Measurements from ENCODE around the gene PRPF39.
"Not testable (repeated sequence)": the region's sequence is repeated elsewhere in the genome, so short reads cannot be mapped to it uniquely, and the experiment has no call there.

PRPF39 gene, protein sequence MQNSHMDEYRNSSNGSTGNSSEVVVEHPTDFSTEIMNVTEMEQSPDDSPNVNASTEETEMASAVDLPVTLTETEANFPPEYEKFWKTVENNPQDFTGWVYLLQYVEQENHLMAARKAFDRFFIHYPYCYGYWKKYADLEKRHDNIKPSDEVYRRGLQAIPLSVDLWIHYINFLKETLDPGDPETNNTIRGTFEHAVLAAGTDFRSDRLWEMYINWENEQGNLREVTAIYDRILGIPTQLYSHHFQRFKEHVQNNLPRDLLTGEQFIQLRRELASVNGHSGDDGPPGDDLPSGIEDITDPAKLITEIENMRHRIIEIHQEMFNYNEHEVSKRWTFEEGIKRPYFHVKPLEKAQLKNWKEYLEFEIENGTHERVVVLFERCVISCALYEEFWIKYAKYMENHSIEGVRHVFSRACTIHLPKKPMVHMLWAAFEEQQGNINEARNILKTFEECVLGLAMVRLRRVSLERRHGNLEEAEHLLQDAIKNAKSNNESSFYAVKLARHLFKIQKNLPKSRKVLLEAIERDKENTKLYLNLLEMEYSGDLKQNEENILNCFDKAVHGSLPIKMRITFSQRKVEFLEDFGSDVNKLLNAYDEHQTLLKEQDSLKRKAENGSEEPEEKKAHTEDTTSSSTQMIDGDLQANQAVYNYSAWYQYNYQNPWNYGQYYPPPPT

DNA sequence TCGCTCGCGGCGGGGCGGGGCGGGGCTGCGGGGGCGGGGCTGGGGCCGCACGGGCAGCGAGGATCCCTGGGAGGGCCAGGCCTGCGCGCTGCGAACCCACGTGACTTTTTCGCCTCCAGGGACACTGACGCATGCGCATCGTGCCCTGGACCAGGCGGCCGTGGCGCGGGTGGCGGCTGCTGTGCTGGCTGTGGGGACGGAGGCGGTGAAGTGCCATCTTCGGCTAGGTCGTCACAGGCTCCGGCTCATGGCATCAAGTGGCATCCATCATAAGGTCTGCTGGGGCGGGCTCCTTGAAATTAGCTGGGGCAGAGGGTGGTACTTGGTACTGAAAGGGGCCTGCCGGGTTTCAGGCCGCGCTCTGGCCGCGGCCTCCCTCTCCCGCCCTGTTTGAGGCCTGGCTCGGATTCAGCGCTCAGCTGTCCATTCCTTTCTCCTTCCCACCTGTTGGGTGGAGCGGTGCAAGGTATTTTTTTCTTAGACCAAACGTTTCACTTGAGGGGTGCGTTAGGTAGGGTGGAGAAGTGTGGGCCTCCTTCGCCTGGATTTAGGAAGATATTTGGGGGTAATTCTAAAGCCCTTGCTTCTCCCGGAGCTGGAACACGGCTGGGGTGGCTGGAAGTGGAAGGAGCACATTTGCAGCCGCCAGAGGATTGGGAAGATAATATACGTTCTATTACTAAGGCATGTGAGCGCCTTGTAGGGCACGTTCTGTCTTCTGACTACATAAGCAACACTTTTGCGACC, at the start of gene PRPF39:
TSS of gene PRPF39 (plus strand) at position 141 of the 747 bp plus-strand sequence. CDS start 11,124 bp downstream, outside the sequence.
- peak; percentile 95 for DNase-seq (ENCODE audit: low spot score)

DNA sequence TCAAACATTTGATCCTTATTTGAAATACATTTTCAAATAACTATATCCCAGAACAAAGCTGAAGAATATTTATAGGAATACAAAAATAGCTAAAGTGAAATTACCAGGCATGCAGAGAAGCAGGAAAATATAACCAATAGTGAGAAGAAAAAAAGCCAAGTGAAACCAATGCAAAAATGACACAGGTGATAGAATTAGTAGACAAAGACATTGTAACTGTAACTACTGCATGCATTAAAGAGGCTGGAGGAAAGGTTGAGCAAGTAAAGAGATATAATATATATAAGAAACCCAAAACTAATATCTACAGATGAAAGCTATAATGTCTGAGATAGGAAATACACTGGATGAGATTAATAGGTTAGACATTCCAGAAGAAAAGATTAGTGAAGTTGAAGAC, 49.2 kb upstream of the PRPF39 start:
- no peak for DNase-seq (ENCODE audit: low spot score)

DNA sequence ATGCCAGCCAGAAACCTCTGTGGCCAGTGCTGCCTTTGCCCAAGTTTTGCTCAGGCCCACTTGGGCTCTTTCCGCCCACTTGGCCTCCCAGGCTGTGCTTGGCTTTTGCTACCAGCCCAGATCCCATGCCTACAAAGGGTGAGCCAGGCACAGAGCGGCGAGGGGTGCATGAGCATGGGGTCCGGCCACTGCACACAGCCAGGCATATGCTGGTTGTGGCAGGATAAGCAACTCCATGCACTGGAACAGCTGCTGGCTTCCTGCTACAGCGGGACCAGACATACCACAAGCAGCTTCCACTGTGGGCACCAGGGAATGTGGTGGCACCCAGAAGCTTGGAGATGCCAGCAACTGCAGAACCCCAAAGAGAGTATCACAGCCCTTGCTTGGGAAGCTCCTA, 45.7 kb upstream of the PRPF39 start:
- no peak for DNase-seq (ENCODE audit: low spot score)

DNA sequence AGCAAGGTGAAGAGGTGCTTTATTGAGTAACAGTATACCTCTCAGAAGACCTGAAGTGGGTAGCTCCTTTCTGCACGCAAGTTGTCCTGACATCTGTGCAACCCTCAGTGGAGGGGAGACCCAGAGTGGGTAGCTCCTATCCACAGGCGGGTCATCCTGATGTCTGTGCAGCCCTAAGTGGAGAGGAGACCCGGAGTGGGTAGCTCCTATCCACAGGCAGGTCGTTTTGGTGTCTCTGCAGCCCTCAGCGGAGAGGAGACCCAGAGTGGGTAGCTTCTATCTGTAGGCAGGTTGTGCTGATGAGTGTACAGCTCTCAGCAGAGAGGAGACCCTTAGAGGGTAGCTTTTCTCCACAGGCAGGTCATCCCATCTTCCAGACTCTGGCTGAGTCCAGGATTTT, 45.1 kb upstream of the PRPF39 start:
- DNase-seq (ENCODE audit: low spot score) = no peak

DNA sequence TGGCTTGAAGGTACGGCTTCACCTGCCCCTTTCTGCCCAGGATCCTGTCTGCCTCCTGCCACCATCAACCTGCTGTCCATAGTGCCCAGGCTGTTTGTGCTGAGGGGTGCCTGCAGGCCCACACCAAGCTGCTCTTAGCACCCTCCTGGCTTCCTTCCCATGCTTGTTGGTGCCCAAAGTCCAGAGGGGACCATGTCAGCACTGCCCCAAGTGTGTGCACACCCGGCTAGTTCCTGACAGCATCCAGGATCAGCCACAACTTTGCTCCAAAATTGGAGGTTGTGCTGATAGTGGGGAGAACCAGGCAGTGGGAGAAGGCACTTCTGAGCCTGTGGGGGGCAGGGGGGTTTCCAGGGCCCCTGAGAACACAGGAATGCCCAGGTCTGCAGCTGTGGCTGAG, 44.5 kb upstream of the PRPF39 start:
- no peak for DNase-seq (ENCODE audit: low spot score)

DNA sequence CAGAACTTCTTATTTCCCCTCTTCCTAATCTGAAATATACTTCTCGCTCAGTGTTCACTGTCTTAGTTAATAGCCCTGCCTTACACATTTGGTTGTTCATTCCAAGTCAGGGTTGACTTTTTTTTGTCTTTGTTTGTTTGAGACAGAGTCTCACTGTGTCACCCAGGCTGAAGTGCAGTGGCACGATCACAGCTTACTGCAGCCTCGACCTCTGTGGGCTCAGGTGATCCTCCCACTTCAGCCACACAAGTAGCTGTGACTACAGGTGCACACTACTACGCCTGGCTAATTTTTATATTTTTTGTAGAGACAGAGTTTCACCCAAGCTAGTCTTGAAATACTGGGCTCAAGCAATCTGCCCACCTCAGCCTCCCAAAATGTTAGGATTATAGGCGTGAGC, 42.3 kb upstream of the PRPF39 start:
- DNase-seq (ENCODE audit: low spot score) = no peak

DNA sequence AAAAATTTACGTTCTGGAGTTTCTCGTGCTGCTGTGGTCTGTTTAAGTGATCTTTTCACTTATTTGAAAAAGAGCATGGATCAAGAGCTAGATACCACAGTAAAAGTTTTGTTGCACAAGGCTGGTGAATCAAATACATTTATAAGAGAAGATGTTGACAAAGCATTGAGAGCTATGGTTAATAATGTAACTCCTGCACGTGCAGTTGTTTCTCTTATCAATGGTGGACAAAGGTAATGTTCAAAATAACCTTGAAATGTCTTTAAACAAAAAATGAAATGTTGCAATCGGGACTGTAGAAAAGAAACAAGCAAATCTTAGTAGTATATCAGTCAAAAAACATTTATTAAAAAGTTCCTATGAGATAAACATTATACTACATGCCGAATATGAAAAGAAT, 39.3 kb upstream of the PRPF39 start:
- DNase-seq (ENCODE audit: low spot score) = no peak

DNA sequence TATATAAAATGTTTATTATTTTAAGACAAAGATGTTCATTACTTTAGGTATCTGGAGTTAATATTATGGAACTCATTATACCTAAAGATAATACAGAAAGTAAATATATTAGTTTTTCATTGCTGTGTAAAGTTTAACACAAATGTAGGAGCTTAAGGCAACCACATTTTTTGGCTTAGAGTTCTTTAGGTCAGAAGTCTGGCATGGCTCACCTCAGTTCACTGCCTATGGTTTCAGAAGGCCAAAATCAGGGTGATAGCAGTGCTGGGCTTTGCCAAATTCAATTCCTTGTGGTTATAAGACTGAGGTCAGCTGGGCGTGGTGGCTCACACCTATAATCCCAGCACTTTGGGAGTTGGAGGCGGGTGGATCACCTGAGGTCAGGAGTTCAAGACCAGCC, 35.5 kb upstream of the PRPF39 start:
- no peak for DNase-seq (ENCODE audit: low spot score)

DNA sequence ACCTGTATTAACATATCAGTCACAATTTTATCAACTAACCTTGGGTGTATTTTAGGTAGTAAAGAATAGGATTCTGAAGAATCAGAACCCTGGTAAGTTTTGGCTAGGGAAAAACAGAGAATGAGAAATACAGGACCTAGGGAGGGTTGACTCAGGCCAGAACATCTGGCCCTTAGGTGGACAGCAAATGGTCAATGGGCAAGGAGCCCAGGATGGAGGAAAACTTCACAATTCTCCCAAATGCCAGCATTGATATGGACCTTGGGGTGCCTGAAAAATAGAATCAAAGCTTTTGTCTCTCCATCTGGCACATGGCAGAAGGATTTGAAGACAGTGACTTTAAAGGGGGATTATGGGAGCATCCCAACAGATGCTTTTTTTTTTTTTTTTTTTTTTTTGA, 32.7 kb upstream of the PRPF39 start:
- DNase-seq (ENCODE audit: low spot score) = no peak

DNA sequence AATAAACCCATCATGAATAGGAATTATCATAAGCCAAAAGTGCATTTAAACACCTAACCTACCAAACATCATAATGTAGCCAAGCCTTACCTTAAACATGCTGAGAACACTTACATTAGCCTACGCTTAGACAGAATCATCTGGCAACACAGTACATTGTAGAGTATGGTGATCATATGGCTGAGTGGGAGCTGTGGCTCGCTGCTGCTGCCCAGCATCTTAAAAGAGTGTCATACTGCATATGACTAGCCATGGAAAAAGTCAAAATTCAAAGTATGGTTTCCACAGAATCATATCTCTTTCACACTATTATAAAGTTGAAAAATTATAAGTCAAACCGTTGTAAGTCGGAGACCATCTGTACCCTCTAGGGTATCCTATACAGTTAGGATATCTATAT, 32.0 kb upstream of the PRPF39 start:
- DNase-seq (ENCODE audit: low spot score) = no peak

DNA sequence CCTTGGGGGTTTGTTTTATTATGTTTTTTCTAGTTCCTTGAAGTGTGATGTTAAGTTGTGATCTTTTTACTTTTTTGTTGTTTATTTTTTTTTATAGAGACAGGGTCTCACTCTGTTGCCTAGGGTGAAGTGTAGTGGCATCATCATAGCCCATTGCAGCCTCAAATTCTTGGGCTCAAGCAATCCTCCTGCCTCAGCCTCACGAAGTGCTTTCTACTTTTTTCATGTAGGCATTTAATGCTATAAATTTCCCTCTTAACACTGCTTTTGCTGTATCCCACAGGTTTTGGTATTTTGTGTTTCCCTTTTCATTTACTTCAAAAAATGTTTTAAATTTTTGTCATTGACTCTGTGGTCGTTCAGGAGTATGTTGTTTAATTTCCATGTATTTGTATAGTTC, 26.6 kb upstream of the PRPF39 start:
- DNase-seq (ENCODE audit: low spot score) = no peak

DNA sequence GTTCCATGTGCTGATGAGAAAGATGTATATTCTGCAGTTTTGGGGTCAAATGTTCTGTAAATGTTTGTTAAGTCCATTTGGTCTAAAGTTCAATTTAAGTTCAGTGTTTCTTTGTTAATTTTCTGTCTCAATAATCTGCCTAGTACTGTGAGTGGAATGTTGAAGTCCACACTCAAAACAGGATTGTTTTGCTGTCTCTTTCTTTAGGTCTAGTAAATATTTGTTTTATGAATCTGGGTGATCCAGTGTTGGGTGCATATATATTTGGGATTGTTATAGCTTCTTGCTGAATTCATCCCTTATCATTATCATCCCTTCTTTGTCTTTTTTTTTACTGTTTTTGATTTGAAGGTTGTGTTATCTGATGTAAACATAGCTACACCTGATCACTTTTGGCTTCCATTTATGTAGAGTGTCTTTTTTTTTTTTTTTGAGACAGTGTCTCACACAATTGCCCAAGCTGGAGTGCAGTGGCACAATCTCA, 26.0 kb upstream of the PRPF39 start:
- DNase-seq (ENCODE audit: low spot score) = no peak

DNA sequence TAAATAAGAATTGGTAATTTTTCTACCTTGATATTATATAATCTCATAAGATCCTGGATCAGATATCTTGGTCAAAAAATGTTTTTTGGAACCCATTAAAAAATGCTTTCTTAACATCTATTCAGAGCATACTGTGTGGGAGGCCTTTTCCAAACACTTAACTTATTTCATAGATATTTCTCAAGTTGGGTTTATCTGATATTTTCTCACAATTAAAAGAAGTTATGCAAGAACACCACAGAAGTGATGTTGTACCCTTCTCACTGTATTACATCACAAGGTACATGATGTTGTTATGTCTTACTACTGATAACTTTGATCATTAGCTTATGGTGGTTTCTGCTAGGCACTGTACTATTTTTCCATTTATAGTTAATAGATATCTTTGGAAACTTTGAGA, 23.4 kb upstream of the PRPF39 start:
- no peak for DNase-seq (ENCODE audit: low spot score)

DNA sequence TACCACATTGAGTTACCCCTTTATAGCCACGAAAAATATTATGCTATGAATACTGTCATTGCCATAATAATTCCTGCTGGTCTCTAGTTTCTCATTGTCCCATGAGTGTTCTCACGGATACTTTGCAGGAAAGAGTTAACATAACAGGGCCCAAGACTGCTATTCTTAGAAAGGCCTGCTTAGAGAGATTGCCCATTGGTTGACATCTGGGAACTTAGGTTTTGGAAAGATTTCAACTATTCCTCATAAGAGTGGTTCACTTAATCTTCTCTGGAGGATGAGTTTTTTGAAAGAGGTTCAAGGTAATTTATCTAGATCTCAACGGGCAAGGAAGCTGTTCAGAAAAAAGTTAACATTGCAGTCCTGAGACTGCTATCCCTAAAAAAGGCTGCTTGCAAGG, 18.4 kb upstream of the PRPF39 start:
- DNase-seq (ENCODE audit: low spot score) = no peak

DNA sequence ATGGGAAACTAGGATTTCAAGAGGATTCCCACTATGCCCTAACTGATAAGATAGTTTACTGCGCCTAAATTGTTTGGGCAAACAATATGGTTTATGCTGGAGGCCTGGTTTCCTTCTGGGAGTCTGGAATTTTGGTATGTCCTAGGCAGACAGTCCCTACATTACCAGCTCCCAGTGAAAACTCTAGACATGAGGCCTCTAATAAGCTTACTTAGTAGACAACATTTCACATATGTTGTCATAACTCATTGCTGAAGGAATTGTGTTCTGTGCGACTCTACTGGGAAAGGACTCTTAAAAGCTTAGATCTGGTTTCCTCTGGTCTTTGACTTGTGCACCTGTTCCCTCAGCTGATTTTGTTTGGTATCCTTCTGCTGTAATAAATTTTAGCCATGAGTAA, 18.0 kb upstream of the PRPF39 start:
- no peak for DNase-seq (ENCODE audit: low spot score)

DNA sequence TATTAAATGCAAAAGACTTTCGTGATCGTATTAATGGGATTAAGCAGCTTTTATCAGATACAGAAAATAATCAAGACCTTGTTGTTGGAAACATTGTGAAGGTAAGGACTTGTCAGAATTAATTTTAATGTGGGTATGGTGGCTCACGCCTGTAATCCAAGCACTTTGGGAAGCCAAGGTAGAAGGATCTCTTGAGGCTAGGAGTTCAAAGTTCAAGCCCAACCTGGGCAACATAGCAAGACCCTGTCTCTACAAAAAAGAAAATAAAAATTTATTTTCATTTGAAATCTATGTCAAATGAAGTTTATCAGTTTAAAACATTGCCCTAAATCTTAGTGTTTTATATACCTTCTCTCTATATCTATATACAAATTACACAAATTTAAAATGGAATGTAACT, 17.2 kb upstream of the PRPF39 start:
- DNase-seq (ENCODE audit: low spot score) = no peak

DNA sequence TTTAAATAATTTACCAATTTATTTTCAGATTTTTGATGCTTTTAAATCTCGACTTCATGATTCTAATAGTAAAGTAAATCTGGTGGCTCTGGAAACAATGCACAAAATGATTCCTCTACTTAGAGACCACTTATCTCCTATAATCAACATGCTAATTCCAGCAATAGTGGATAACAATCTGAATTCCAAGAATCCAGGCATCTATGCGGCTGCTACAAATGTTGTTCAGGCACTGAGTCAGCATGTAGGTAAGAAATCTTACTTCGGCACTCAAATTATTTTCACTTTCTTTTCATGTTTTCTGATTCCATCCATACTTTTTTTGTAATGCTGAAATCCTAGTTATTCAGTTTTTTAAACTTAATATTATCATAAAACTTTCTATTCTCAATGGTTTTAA, 15.5 kb upstream of the PRPF39 start:
- no peak for DNase-seq (ENCODE audit: low spot score)

DNA sequence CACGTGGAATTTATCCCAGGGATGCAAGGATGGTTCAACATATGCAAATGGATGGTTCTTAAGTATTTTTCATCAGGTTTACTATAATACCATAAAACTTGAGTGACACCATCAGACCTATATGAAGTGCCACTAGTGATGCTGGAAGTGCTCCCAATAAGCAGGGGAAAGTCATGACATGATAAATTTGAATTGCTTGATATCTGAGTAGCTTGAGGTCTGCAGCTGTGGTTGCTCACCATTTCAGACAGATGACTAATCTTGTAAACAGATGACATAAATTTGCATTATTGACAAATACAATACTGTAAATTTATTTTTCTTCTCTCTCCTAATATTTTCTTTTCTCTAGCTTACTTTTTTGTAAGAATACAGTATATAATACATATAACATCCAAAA, 13.7 kb upstream of the PRPF39 start:
- no peak for DNase-seq (ENCODE audit: low spot score)

DNA sequence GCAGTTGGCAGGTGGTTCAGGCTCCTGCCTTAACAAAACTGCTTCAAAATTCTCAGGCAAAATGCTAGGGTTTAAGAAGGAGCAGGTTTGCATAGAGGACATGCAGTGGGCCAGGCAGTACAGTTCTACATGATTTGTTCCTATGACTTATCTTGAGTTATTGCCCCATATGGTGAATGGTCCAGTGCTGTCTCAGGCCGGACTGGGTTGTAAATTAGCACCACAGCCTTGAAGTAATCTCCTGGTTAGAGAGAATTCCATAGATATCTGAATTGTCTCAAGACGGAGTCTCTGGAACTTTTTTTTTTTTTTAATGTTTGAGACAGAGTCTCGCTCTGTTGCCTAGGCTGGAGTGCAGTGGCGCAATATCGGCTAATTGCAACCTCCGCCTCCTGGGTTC, 11.8 kb upstream of the PRPF39 start:
- DNase-seq (ENCODE audit: low spot score) = no peak

DNA sequence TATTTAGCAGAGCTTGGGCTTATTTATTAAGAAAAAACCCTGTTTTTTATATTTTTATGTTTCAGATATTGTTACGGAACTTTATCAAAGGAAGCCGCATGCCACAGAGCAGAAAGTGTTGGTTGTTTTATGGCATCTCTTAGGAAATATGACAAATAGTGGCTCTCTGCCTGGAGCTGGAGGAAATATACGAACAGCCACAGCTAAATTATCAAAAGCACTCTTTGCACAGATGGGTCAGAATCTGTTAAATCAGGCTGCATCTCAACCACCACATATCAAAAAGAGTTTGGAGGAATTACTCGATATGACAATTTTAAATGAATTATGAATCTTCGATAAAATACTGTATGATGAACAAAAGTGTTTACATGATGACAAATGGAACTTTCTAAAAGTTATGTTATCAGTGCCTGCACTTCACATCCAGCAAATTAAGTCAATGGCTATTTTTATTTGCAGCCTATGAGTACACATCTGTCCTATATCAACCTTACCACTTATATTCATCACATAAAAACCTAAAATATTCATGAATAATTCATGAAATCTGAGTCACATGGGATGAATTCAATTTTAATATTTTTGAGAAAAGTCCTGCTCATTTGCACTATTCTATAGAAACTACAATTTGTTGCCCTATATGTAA, 10.6 kb upstream of the PRPF39 start:
- DNase-seq (ENCODE audit: low spot score) = no peak

DNA sequence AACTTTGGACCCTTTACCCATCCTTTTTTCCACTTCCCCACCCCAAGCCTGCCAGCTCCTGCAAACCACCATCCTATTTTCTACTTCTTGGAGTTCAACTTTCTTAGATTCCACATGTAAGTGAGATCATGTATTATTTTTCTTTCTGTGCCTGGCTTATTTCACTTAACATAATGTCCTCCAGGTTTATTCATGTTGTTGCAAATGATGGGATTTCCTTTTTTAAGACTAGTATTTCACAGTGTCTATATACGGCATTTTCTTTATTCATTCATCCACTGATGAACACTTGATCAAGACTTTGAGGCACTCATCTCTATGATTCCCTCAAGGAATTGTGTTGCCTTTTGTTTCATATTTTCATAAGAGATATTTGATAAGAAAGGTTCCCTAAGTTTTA, 5.6 kb upstream of the PRPF39 start:
- no peak for DNase-seq (ENCODE audit: low spot score)

DNA sequence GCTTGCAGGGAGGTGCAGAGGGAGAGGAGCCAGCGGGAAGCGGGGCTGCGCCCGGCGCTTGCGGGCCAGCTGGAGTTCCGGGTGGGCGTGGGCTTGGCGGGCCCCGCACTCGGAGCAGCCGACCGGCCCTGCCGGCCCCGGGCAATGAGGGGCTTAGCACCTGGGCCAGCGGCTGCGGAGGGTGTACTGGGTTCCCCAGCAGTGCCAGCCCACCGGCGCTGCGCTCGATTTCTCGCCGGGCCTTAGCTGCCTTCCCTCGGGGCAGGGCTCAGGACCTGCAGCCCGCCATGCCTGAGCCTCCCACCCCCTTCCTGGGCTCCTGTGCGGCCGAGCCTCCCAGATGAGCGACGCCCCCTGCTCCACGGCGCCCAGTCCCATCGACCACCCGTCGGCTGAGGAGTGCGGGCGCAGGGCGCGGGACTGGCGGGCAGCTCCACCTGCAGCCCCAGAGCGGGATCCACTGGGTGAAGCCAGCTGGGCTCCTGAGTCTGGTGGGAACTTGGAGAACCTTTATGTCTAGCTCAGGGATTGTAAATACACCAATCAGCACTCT, 3.4 kb upstream of the PRPF39 start:
- not testable (repeated sequence) for DNase-seq (ENCODE audit: low spot score)
